ENCODE results near the gene GTF3C5.
"Not testable (repeated sequence)": the region's sequence is repeated elsewhere in the genome, so short reads cannot be mapped to it uniquely, and the experiment has no call there.

GTF3C5 gene

DNA sequence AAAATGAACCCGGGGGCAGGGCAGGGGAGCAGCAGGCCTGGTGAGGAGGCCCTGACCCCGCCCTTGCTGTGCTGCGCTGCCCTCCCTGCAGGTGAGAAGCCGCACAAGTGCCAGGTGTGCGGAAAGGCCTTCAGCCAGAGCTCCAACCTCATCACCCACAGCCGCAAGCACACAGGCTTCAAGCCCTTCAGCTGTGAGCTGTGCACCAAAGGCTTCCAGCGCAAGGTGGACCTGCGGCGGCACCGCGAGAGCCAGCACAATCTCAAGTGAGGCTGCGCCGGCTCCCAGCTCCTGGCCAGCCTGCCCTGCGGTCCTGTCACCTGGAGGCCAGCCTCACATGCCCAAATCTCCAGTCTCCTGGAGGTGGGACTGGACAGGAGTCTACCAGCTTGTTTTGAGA is 40.0 kb upstream of the GTF3C5 start:
- TF ChIP-seq POLR2A (IDR thresholded peaks at IDR 0.05; ENCODE audit: low read length): no peak
- no peak for TF ChIP-seq GATA1 (IDR thresholded peaks at IDR 0.05; ENCODE audit: low read depth, low read length)
- DNase-seq: no peak

DNA sequence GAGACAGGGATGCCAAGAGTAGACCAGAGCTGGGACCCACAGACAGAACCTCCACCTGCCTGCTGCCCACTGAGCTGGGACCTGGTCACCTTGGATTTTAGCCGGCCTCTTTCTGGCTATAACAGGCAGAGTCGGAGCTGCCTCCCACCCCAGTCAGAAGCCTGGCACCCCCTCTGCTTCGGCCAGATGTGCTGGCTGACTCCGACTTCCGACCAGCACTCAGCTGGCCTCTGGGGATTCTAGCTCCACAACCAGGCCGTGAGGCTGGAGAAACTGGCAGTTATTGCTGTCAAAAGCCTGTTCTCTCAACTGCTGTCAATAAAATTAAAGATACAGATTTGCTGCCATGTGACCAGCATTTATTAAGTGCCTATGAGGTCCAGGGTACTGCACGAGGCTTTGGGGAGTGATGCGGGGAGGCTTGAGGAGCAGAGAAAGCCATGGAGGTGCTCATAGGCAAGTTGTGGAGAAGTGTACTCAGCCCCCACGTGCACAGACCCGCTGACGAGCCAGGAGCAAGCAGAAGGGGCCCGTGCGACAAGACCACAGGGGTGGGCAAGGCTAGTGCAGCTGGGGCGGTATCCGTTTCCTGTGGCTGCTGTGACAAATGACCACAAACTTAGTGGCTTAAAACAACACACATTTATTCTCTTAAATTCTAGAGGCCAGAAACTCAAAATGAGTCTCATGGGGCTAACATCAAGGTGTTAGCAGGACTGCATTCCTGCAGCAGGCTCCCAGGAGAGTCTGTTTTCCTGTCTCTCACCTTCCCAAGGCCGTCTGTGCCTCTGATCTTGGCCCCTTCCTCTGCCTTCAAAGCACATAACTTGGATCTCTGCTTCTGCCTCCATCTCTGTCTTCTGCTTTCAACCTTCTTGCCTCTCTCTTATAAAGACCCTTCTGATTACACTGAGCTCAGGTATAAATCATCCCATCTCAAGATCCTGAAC is 39.2 kb upstream of the GTF3C5 start:
- DNase-seq: no peak
- TF ChIP-seq GATA1 (IDR thresholded peaks at IDR 0.05; ENCODE audit: low read depth, low read length) (no peak), POLR2A (IDR thresholded peaks at IDR 0.05; ENCODE audit: low read length) (peak; percentile 43)

DNA sequence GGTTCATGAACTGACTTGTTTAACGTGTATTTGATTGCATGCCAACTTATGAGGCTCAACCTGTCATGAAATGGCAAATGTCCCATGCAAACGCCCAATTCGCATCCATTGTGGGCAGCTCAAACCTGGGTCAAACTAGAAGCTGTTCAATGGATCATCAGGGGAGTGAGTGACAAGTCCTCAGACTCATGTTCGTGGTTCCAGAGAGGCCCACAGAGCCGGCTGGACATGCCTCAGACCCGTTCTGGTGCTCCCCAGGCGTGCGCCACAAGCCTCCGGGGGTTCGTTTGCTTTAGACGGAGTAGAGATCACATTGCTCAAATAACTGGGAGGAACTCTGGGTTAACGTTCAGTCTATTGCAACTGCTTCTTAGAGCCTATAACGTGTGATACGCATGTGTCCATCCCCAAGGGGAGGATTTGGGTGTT is 37.3 kb upstream of the GTF3C5 start:
- DNase-seq: peak in 1 of 2 experiments; percentile 61
- no peak for TF ChIP-seq GATA1 (IDR thresholded peaks at IDR 0.05; ENCODE audit: low read depth, low read length)
- no peak for TF ChIP-seq POLR2A (IDR thresholded peaks at IDR 0.05; ENCODE audit: low read length)

DNA sequence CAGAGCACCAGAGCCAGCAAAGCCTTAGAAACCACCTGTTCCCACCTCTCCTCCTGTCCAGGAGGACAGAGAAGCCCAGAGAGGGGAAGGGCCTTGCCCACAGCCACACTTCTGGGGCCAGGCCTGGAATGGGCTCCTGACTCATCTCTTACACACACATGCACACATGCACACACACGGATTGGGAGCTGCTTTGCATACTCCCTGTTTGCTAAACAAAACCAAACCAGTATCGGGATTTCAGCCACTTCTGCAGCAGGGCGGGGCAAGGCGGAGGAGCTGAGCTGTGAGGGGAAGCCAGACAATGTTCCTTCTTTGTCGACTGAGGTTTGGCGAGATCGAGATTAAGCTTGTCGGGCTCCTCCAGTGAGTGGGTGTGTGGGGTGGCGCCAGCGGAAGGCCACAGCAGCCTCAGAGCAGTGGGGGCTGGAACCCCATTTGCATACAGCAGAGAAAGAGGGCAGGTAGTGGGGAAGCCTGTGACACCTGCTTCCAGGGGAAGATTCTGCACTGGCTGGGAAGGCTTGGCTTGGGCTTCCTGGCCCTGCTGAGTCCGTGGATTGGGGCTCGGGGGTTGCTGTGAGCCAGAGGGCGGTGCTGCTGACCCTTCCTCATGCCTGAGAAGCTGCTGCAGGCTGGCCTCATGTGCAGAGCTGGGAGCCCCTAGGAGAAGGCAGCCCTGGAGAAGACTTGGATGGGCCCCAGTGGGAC is 36.2 kb upstream of the GTF3C5 start:
- DNase-seq: peak; percentile 86 to 93

DNA sequence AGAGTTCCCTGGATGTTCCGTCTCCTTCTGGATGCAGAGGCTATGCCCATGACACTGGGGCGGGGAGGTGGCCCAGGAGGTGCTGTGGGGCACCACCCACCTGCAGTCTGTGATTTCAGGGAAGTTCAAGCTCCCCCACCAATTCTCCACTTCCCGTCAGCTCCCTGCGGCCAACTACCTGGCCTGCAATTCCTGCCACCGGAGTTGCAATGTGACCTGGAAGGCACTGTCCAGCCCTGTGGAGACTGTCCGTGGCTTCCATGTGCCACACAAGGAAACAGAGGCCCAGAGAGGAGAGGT is 35.7 kb upstream of the GTF3C5 start:
- TF ChIP-seq POLR2A (IDR thresholded peaks at IDR 0.05; ENCODE audit: low read length) (no peak), GATA1 (IDR thresholded peaks at IDR 0.05; ENCODE audit: low read depth, low read length) (no peak)
- no peak for DNase-seq

More for the DNA sequence above, 36.2 kb upstream of the GTF3C5 start:
- no peak for TF ChIP-seq GATA1 (IDR thresholded peaks at IDR 0.05; ENCODE audit: low read depth, low read length)
- peak; percentile 63 for TF ChIP-seq POLR2A (IDR thresholded peaks at IDR 0.05; ENCODE audit: low read length)

DNA sequence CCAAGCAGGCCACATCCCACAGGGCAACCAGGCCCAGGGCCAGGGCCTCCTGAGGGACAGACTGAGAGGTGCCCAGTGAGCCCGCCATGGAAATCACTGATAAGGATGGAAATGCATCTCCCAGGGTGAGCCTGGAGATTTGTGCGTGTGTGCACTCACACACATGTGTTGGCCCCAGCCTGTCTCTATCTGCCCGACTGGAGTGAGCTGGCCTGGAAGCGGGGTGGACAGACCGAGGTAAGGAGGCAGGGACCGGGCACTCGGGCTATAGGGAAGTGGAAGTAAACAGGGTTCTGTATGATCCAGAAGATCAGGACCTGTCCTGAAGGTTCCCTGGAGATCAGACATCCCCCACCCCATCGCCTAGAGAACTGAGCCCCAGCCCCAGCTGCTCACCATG is 34.9 kb upstream of the GTF3C5 start:
- TF ChIP-seq POLR2A (IDR thresholded peaks at IDR 0.05; ENCODE audit: low read length) (no peak), GATA1 (IDR thresholded peaks at IDR 0.05; ENCODE audit: low read depth, low read length) (no peak)
- DNase-seq: no peak

DNA sequence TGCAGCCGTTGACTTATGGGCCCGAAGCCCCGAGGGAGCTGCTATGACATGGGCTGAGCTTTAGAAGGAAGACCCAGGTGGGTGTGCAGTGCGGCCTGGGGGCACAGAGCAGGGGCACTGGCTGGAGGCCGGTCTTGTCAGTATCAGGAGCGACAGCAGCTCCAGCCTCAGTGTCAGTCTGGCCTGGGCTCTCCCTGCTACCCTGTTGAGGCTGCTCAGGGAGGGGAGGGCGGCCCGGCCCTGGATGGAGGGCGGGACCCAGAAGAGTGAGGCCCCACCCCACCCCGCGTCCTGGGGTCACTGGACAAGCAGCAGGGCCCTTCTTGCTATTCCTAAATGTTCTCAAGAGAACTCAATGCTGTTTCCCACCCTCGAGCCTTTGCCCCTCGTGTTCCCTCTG is 34.3 kb upstream of the GTF3C5 start:
- DNase-seq: peak; percentile 81 to 84
- TF ChIP-seq POLR2A (IDR thresholded peaks at IDR 0.05; ENCODE audit: low read length): peak; percentile 62
- TF ChIP-seq GATA1 (IDR thresholded peaks at IDR 0.05; ENCODE audit: low read depth, low read length): no peak

DNA sequence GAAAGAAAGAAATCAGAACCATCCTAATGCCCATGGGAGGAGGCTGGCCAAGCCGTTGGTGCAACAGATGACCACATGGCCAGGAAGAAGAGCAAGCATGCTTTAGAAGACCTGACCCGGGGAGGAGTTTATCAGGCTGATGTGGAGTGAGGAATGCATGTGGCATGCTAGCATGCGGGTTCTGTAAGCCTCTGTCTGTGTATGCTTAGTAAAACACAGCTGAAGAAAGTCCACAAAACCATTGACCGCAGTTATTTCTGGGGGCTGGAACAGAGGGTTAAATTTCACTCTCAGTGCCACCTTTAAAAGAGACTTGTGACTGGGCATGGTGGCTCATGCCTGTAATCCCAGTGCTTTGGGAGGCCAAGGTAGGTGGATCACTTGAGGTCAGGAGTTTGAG is 33.2 kb upstream of the GTF3C5 start:
- no peak for TF ChIP-seq POLR2A (IDR thresholded peaks at IDR 0.05; ENCODE audit: low read length)
- no peak for TF ChIP-seq GATA1 (IDR thresholded peaks at IDR 0.05; ENCODE audit: low read depth, low read length)
- DNase-seq: no peak

DNA sequence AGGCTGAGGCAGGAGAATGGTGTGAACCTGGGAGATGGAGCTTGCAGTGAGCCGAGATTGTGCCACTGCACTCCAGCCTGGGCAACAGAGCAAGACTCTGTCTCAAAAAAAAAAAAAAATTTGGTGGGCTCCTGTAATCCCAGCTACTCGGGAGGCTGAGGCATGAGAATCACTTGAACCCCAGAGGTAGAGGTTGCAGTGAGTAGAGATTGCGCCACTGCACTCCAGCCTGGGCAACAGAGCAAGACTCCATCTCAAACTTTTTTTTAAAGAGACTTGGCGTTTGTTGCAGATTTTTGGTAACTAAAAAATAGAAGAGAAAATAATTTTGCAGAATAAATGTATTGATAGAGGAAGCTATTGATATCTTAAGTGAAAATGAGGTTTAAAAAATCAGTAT is 32.6 kb upstream of the GTF3C5 start:
- DNase-seq: not testable (repeated sequence)

DNA sequence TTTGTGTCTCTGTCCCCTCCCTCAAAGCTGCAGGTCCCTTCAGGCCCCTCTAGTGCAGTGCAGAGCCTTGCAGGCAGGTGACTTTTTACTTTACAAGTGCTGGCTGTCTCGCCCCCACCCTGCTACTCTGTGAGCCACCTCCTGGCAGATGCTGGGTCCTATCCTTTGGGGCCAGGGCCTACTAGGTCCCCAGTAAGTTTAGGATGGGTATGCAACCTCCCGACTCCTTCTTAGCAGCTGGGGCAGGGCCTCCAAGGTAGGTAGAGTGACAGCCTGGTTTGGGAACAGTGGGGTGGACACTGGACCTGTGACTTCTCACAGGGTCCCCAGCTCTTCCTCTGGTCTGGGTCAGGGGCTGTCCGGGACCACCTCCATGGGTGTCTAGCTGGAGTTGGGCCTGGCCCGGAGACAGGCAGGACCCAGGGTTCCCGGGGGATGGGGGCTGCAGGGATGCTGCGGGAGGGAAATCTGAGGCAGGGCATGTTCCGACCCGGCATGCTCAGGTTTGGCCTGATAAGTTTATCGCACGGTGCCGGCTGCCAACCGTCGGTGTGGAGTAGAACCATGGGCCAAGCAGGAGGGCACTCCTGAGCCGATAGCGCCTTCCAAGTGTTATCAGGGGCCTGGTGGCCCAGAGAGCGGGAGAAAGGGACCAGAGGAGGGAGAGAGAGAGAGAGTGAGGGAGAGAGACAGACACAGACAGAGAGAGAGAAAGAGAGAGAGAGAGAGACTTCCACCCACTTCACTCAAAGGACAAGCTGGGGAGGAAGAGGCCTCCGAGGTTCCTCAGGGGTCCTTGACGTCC is 31.8 kb upstream of the GTF3C5 start:
- DNase-seq: peak; percentile 96 to 100
- peak; percentile 99 for TF ChIP-seq GATA1 (IDR thresholded peaks at IDR 0.05; ENCODE audit: low read depth, low read length)
- peak; percentile 90 for TF ChIP-seq POLR2A (IDR thresholded peaks at IDR 0.05; ENCODE audit: low read length)

DNA sequence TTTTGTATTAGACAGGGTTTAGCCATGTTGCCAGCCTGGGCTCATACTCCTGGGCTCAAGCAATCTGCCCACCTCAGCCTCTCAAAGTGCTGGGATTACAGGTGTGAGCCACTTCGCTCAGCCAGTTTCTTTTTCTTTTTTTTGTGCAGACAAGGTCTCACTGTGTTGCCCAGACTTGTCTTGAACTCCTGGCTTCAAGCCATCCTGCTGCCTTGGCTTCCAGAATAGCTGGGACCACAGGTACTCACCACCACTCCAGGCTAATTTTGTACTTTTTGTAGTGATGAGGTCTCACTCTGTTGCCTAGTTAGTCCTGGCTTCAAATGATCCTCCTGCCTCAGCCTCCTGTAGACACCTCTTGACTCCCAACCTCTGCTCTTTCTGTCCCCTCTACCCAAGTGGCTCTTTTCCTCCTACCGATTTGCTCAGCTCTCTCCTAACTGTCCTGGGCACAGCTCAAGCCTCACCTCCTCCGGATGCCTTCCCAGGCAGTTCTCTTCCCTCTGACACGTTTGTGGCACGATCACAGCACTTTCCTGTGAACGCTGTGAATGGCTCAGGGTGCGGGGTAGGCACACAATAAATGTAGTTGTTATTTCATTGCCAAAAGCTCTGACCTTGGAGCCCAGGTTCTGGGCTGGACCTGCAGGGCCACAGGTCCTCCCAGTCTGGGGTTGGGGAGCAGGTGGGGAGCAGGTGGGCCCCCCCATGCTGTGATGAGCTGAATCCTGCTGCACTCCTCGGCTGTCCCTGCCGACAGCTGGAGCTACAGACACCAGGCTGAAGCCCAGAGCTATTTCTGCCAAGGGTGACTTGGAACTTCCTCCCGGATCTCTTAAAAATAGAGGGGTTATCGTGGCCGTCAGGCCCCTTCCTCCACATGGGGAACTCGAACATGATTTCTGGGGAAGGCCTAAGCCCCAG is 28.4 kb upstream of the GTF3C5 start:
- TF ChIP-seq POLR2A (IDR thresholded peaks at IDR 0.05; ENCODE audit: low read length) (no peak), GATA1 (IDR thresholded peaks at IDR 0.05; ENCODE audit: low read depth, low read length) (no peak)
- no peak for DNase-seq

DNA sequence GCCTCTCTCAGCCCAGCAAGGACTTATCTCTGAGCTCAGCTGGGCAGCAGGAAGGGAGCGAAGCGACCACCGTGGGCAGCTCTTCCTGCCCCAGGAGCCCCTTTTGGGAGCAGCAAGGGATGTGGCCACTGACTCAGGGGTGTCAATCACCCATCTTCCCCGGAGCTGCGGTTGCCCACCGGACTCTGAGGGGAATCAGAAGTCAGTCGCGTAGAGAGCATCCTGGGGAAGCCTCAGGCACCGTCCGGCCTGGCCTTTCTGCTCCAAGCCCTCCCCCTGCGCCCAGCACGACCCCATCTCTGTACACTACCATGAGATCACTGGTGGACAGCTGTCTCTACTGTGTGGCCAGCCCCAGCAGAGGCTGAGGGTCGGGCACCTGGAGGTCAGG is 27.7 kb upstream of the GTF3C5 start:
- no peak for DNase-seq
- TF ChIP-seq GATA1 (IDR thresholded peaks at IDR 0.05; ENCODE audit: low read depth, low read length) (no peak), POLR2A (IDR thresholded peaks at IDR 0.05; ENCODE audit: low read length) (no peak)

DNA sequence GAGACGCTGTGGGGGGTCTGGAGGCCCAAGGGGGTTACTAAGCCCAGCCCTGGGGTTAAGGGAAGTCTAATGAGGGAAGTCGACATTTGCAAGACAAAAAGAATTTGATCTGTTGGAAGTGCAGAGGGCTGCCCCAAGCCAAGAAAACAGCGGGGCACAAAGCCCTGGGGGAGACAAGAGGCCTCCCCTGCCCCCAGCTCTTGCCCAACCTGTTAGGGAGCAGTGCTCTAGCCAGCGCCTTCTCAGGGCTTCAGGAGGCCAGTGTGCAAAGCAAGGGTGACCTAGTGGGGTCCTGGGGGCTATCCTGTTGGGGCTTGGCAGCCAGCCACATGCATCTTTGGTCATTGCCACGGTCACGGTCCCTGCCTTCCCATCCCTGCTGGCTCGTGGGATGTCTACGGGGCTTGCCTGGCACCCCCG is 27.1 kb upstream of the GTF3C5 start:
- DNase-seq: no peak
- TF ChIP-seq POLR2A (IDR thresholded peaks at IDR 0.05; ENCODE audit: low read length): no peak
- TF ChIP-seq GATA1 (IDR thresholded peaks at IDR 0.05; ENCODE audit: low read depth, low read length): no peak

Measured in erythroblast (primary cell).